NCI-H2227 (cell line): ENCODE results near the gene SNX13.
"Not testable (repeated sequence)": the region's sequence is repeated elsewhere in the genome, so short reads cannot be mapped to it uniquely, and the experiment has no call there.

ENCODE experiments used
- DNase-seq: peaks from one replicate; lab custom pipeline; 2025; ENCODE audit not compliant: unreplicated experiment; lab: John Stamatoyannopoulos, UW

The SNX13 gene

DNA sequence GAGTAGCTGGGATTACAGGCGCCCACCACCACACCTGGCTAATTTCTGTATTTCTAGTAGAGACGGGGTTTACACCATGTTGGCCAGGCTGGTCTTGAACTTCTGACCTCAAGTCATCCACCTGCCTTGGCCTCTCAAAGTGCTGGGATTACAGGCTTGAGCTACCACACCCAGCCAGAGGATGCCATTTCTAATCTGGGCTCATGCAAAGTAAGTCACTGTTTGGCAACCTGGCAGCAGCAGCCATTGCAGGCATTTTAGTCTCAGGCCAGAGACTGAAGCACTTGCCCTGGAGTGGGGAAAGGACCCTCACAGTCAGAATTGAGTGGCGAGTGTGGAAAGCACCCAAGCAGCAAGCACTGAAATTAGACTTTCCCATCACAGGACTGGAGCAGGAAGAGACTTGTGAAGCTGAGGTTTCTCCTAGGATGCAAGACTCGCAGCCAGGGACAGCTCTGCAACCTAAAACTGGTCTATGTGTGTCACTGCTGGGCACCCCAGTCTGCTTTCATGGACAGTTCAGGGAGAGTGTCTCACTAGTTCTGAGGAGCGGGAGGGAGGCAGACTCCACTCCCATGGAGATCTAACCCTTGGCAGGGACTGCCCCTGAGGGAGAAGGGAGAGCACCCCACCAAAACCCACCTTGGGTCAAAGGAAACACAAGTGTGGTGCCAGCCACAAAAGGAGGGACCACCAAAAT is 27.6 kb downstream of the SNX13 start:
- no peak for DNase-seq

DNA sequence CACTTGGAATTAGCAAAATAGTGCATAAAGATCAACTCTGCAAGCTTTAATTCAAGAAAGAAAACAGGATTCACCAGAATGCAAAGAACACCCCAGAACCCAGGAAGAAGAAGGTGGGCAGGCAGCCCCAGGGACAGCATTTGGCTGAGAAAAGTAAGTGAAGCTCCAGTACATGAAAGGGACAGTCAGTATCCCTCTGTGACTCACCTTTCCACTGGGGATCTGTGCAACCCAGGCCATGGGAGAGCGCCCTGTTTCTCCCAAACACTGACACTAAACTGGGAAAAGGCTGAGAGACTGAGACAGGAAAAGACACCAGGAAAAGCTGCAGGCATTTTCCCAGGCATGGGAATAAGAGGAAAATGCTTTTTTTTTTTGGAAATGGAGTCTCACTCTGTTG is 28.2 kb downstream of the SNX13 start:
- DNase-seq: no peak

DNA sequence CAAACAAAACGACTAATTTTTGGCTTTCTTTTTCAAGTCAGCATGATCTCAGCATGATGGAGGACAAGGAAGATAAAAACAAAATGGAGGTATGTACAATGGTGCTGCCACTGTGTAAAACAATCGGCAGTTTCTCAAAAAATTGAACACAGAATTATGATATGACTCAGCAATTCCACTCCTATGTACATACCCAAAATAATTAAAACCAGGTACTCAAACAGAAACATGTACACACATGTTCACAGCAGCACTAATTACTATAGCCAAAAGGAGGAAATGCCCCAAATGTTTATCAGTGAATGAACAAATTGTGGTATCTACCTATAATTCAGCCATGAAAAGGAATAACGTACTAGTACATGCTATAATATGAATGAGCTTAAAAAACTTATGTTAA is 29.9 kb downstream of the SNX13 start:
- no peak for DNase-seq

DNA sequence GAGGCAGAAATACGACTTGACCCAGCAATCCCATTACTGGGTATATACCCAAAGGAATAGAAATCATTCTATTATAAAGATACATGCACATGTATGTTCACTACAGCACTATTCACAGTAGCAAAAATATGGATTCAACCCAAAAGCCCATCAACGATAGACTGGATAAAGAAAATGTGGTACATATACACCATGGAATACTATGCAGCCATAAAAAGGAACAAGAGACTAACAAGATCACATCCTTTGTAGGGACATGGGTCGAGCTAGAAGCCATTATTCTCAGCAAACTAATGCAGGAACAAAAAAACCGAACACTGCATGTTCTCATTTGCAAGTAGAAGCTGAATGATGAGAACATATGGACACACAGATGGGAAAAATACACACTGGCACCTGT is 31.0 kb downstream of the SNX13 start:
- not testable (repeated sequence) for DNase-seq

DNA sequence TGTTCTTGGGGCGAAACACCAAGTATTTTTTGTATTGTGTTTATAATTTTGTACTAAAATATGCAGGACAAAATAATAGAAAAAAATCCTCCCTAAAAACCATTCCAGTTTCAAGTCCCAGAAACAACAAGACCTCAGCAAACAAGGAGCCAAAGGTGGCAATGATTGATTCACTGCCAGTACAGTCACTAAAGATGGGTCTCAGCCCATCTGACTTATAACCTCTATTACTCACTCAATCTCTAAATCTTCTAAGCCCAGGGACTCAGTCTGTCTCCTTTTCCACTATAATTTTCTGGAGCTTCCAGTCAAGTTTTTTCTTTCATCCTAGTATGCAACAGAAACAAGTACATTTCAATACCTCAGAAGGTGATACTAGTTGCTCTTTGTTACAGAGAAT is 33.3 kb downstream of the SNX13 start:
- no peak for DNase-seq

DNA sequence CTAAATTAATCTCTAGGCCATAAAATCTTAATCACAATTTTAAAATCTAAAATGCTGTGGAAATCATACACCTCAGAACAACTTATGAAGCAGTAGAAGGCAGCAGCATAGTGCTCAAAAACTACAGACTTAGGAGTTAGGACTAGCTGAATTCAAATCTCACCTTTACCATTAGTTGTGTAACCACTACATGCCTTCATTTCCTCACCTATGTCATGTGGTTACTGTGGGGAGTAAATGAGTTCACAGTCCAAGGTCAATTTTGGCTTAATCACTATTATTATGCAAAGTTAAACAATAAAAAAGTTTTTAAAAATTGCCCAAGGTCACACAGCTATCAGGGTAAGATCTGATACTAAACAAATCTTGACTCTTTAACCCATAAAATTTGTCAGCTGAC is 37.0 kb downstream of the SNX13 start:
- DNase-seq: no peak

DNA sequence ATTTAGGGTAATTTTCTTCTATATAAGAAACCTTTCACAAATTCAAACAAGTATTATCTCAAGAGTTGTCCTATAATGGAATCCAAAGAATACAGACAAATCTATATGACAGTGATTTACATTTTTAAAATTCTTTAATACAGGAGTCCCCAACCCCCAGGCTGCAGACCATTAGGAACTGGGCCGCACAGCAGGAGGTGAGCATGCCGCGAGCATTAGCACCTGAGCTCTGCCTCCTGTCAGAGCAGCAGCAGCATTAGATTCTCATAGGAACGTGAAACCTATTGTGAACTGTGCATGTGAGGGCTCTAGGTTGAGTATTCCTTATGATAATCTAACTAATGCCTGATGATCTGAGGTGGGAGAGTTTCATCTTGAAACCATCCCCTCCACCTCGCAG is 37.7 kb downstream of the SNX13 start:
- DNase-seq: no peak

DNA sequence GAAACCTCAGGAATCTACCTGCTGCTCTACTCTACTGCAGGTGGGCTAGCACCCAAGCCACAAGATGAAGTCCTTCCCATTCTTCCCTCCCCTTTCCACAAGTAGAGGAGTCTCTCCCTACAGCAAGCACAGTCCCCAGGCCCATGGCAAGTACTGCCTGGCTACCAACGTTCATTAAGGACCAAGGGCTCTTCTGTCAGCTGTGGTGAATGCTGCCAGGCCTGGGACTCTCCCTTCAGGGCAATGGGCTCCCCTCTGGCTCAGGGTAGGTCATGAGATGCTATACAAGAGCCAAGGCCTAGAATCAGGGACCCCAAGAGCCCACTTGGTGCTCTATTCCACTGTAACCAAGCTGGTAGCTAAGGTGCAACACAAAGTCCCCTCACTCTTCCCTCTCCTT is 39.8 kb downstream of the SNX13 start:
- no peak for DNase-seq

DNA sequence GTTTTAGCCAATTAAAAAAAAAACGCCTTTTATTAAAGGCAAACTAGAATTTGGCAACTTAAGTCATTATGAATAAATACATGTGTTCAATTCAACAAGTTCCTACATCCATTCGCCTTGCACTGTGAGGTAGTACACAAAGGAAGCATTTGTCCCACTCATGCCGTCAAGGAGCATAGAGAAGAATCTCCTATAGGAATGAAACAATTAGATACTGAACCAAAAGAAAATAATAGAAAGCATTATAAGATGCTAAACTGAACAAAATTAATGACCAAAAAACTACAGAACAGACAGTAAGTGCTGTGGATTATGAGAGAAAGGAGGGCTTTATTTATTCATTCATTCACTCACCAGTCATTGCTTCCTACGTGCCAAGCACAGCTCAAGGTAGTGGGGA is 42.2 kb downstream of the SNX13 start:
- no peak for DNase-seq

DNA sequence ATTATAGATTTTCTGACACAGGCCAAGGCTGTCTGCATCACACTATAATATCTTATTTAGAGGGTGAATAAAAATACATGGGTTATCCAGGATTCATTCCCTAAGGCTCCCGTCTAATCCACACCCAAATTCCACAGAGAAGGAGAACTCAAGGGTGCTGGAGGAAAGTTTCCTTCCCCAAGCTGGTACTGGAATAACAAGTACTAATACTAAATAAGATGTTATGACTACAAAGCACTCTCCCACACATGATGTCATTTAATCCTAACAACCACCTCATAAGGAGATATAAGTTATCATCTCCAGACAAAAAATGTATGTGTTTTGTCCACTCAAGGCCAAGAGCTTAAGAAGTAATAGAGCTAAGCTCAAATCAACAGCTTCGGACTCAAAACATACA is 53.0 kb downstream of the SNX13 start:
- no peak for DNase-seq

DNA sequence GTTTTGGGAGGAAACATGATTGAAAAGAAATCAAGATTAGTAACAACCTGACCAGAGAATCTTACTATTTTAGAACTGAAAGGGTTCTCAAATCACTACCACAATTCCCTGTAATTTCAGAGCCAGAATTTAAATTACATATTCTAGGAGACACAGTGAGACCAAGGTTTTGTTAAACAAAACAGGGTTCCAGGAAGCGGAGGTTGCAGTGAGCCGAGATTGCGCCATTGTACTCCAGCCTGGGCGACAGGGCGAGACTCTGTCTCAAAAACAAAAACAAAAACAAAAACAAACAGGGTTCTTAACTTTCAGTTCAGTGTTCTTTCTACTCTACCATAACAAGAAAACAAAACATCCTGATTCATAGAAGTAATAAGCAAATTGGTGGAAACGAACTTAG is 57.6 kb downstream of the SNX13 start:
- no peak for DNase-seq

DNA sequence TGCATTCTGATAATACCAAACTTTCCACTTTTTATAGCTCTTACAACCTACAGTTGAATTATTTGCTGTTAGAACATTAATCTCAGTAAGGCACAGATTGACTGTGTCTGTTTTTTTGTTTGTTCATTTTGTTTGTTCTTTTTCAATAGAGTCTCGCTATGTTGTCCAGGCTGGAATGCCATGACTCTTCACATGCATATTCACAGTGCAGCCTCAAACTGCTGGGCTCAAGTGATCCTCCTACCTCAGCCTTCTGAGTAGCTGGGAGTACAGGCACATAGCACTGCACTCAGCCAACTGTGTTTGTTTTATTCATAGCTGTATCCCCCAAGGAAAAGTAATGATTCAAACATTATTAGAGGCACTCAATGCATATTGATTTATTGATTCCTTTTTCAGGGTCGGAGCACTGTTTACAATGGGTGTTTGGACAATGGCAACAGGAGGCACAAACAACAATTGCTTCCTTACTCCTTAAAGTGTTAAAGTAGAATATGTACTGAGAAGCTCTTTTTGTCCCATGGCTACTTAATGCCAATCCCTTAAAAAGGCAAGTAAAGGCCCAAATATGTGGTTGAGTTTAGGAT is 61.1 kb downstream of the SNX13 start:
- no peak for DNase-seq

DNA sequence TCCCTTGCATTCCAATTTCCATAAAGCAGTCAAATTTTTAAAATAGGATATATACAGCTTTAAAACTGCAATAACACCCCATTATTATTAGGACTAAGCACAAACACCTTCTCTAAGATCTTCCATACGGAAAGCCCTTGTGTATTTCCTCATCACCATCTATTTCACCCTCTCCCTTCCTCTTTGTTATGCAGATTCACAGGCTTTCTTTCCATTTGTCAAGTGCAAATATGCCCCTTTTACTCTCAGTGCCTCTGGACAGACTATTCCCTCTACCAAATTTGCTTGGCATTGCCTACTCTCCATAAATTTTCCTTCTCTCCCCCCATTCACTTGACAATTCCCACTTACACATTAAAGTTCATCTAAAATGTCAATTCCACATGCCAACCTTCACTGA is 61.7 kb downstream of the SNX13 start:
- no peak for DNase-seq

DNA sequence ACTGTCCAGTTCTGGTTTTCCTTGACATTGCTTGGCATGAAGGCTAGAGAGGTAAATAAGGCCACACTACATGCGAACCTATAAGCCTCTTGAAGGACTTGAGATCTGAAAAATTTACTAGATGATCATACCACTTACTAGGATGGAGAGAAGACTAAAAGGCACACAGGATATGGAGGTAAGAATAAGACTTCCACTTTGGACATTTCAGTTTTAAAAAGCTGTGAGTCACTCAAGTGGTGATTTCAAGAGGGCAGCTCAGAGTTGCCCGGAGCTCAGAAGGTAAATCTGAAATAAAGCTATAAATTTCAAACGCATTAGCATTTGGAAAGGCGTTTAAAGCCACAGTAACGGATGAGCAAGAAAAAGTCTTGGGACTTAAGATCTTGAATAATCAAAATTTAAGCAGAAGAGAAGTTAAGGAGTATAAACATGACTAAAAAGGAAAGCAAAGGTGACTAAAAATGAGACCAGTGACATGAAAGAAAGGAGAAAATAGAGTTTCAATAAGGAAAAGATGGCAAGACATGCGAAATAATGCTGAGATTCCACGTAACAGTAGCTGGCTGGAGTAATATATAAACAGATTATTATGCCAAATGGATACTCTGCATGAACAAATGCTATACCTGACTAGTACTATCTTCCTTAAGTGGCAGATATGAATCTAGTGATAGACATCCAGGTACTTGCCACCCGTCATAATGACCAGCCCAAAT is 68.3 kb downstream of the SNX13 start:
- DNase-seq: no peak

DNA sequence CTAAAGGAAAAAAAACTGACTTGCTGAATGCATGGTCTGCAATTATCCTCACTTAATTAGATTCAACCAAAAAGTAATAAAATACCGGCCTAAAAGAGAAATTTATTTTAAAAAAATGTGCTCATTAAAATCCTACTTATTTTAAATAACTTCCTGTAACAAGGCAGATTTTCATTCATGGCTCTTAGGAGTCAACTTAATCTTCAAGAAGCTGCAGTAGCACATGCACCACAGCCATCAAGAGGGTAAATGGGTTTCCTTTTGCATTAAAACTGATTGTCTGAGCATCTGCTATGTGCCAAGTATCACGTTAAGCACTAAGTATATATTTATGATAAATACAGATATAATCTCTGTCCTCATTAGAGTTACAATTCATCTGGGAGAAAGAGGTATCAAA is 69.9 kb downstream of the SNX13 start:
- DNase-seq: no peak

DNA sequence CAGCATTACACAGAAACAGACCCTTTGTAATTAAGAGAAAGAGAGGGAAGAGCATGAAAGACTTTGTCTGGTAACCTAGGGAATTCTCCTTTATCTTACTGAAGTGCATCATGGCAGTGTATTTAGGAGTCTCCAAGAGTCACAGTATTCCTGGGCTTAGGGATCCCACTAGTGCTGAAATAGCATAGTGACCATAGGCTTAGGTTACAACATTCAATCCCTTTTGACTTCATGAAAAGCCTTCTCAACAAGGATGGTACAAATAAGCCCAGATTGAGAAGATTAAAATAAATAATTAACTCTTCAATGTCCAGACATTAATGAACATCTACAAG is 76.5 kb downstream of the SNX13 start:
- DNase-seq: no peak

DNA sequence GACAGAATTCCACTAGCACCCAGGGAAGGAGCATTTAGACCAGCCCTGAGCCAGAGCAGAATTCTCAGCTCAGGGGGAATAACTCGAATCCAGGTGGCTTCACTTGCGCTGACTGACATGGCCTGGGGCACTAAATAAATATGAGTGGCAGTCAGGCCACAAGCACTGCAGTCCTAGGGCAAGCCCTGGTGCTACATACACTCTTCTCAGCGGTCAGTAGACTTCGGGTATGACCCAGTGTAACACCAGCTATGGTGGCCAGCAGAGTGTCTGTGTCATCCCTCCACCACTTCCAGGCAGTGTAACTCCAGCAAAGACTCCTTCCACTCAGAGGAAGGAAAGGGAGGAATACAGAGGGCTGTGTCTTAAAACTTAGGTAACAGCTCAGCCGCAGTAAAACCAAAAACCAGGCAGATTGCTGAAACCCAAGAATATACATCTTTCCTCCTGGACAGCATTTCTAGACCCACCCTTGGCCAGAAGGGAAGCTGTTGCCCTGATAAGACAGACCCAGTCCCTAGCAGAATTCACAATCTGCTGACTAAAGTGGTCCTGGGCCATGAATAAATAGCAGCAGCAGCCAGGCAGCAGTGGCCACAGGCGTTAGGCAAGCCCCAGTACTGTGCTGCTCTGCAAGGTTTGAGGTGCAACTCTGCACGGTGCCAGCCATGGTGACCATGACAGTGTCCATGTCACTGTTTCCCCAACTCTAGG is 77.0 kb downstream of the SNX13 start:
- DNase-seq: no peak

DNA sequence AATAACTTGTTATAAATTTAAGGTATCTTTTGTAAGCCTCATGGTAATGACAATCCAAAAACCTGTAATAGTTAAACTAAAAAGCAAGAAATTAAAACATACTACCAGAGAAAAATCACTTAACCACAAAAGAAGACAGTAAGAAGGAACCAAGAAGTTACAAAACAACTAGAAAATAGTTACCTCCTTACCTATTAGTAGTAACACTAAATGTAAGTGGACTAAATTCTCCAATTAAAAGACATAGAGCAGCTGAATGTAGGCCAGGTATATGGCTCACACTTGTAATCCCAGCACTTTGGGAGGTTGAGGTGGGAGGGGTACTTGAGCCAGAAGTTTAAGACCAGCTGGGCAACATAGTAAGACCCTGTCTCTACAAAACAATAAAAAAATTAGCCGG is 84.0 kb downstream of the SNX13 start:
- no peak for DNase-seq

DNA sequence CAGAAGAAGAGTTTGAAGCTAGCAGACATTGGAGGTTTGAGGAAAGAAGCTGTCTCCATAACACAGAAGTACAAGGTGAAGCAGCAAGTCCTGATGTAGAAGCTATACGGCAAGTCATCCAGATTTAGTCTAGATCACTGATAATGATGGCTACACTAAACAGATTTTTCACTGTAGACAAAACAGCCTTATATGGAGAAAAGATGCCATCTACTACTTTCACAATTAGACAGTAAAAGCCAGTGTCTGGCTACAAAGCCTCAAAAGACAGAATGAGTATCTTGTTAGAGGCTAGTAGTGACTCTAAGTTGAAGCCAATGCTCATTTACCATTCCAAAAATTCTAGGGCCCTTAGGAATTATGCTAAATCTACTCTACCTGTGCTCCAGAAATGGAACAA is 85.1 kb downstream of the SNX13 start:
- no peak for DNase-seq

DNA sequence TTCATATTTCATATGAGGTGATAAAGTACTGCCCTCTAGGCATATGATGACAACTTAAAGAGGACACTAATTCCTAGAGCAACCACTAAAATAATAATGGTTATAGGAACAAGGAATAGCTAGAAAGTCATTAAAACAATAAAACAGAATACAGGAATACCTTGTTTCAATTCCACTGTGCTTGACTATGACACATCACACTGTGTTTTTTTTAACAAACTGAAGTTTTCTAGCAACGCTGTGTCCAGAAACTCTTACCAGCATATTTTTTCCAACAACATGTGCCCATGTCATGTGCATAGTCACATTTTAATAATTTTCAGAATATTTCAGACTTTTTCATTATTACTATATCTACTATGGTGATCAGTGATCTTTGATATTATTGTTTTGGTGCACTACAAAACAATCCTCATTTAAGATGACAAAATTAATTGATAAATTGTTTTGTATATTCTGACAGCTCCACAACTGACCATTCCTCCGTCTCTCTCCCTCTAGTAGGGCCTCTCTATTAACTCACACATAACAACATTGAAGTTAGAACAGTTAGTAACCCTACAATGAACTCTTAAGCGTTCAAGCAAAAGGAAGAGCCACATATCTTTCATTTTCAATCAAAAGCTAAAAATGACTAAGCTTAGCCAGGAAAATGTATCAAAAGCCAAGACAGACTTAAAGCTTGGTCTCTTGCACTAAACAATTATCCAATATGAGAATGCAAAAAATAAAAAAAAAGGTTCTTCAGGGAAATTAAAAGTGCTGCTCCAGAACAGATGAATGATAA is 85.8 kb downstream of the SNX13 start:
- no peak for DNase-seq

DNA sequence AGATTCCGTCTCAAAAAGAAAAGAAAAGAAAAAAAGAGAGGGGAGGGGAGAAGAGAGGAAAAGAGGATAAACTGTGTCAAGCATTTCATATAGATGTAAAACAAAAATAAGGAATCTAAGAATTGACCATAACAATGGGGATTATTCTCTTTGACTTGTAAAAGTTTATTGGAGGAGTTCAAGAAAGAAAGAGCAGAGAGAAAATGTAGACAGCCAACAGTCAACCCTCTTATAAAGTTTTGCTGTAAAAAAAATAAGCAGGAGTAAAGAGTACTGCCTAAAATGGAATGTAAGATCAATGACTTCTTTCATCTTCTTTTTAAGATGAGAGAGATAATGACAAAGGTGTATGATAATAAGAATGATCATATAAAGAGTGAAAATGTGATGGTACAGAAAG is 87.9 kb downstream of the SNX13 start:
- no peak for DNase-seq
